GM19193 (cell line): ENCODE measurements around the gene KLRF1.

Source experiments
- POLR2A ChIP-seq: IDR thresholded peaks from 4 replicates; pipeline ENCODE4 v1.6.1; 2011; ENCODE audit not compliant: insufficient read depth, insufficient read length; ENCODE audit errors: extremely low read depth

Gene KLRF1, protein sequence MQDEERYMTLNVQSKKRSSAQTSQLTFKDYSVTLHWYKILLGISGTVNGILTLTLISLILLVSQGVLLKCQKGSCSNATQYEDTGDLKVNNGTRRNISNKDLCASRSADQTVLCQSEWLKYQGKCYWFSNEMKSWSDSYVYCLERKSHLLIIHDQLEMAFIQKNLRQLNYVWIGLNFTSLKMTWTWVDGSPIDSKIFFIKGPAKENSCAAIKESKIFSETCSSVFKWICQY

GRCh38 chr12:9827209-9827888 lies at the start of gene KLRF1:
Gene KLRF1, plus strand, starts transcription at chr12:9827481. Its CDS starts 64 bp downstream, at chr12:9827545.
- no peak for TF ChIP-seq POLR2A

DNA sequence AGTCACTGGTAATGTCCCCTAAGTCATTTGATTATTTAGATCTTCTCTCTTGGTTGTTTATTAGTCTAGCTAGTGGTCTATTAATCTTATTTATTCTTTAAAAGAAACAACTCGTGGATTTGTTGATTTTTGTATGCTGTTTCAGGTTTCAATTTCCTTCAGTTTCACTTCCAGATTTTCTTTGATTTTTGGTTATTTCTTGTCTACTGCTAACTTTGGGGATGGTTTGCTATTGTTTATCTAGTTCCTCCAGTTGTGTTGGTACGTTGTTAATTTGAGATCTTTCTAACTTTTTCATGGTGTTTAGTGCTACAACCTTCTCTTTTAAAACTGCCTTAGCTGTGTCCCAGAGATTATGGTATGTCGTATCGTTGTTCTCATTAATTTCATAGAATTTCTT lies 48.1 kb upstream of the KLRF1 start:
- no peak for TF ChIP-seq POLR2A

GRCh38 chr12:9781360-9781759 lies 45.9 kb upstream of the KLRF1 start:
- no peak for TF ChIP-seq POLR2A

DNA sequence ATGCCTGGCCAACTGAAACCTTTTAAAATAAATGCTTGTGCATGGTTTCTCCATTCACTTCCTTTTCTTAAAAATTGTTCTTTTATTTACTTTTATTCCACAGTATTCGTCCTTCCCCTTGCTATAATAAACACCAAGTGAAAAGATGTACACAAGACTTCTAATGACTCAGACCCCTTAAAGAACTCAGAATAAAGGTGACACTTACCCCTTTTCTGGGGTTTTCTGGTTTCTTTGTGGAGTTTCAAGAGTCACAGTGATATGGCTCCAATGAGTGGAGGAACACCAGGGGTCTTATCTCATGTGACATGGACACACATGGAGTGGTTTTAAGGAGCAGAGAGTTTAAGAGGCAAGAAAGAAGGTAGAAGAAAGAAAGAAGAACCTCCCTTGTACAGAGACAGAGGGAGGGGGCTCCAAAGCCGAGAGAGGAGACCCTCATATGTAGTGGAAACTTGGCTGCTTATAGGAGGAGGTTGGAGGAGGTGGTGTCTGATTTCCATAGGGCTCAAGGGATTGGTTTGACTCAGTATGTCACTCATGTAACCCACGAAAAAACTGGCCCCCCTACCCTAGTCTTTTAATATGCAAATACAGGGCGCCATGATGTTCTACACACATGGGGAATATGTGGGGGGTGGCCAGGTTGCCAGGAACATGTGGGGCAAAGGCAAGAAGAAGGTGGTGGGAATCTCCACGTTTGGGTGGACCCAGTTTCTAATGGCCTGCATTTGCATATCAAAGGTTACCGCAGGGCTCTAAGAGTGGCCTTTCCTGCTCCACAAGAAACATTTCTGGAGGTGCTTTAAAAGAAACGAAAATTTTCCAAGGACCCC lies 44.5 kb upstream of the KLRF1 start:
- TF ChIP-seq POLR2A: no peak

- no peak for TF ChIP-seq POLR2A
Measured at GRCh38 chr12:9784326-9784725, 43.0 kb upstream of the KLRF1 start.

- no peak for TF ChIP-seq POLR2A
Measured at GRCh38 chr12:9784816-9785215, 42.5 kb upstream of the KLRF1 start.

- no peak for TF ChIP-seq POLR2A
Measured at GRCh38 chr12:9786726-9787717, 40.3 kb upstream of the KLRF1 start.

- TF ChIP-seq POLR2A: no peak
Measured at GRCh38 chr12:9792185-9792900, 34.9 kb upstream of the KLRF1 start.

GRCh38 chr12:9792961-9793617 lies 34.2 kb upstream of the KLRF1 start:
- TF ChIP-seq POLR2A: no peak

GRCh38 chr12:9793779-9794395 lies 33.4 kb upstream of the KLRF1 start:
- TF ChIP-seq POLR2A: no peak

DNA sequence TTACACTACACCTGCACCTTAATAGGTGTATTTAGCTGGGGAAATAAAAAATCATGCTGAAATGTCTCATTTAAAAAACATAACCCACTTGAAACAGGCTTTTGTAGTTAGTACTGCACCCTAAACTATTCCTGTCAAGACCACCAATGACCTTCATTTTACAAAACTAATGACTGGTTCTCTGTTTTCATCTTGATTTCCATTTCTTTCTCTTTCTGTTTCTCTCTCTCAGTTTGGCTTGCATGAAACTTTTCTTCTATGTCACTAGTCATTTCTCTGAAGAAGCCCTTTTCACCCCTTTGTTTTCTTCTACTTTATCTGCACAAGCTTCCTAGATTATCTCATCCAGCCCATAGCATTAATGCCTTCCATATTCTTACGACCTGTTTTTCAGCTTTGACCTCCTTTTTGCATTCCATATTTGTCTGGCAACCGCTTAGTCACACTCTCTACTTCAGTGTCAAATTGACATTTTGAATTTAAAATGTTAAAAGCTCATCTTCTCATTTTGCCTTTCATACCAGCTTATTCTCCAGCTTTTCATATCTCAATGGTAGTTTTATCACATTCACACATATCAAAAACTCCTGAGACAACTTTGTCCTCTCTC lies 32.7 kb upstream of the KLRF1 start:
- no peak for TF ChIP-seq POLR2A

DNA sequence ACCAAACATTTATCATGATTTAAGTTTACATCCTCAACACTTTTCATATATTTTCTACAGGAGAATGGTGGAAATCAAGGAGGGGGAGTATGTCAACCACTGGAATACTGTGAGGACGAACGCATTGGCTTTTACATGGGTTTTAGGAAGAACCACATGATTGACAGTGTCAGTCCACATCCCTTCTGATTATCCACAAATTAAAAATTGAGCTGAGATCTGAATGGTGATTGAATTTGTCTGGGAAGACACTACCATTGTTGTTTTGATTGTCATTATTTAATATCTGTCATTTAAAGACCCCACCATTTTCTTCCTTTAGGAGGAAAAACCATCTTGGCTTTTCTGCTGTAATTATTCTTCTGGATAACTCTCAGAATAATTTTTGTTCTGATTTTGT lies 31.3 kb upstream of the KLRF1 start:
- no peak for TF ChIP-seq POLR2A

DNA sequence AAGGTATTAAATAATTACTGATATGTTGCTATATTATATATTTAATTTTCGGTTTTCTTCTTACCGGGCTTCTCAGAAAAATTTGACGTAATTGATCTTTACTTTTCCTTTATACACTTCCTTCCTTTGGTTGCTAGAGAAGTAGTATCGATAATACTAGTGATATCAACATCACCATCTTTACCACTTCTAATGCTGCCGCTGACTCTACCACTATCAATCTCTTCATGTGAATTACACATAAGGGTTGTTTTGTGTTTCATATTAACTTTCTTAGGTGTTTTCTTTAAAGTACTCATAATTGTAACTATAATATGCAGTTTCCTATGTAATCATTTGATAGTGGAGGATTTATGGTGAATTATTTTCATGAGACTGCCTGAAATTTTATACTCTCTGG lies 30.9 kb upstream of the KLRF1 start:
- TF ChIP-seq POLR2A: no peak

- TF ChIP-seq POLR2A: no peak
Measured at GRCh38 chr12:9796971-9797370, 30.3 kb upstream of the KLRF1 start.
